HEK293 (cell line): ENCODE results near the gene SLC4A1AP.

Source experiments
- KLF1 ChIP-seq: fragments of 450-650 bp; formaldehyde crosslinking; IDR thresholded peaks from 2 replicates; pipeline ENCODE4 v1.5.1; 2016; ENCODE audit warnings: missing biosample characterization, missing genetic modification characterization
- KLF8 ChIP-seq: fragments of 450-650 bp; formaldehyde crosslinking; IDR thresholded peaks from 2 replicates; pipeline ENCODE4 v1.5.1; 2016; ENCODE audit warnings: missing biosample characterization, missing genetic modification characterization
- OVOL3 ChIP-seq: fragments of 450-650 bp; formaldehyde crosslinking; IDR thresholded peaks from 2 replicates; pipeline ENCODE4 v1.5.1; 2016; ENCODE audit warnings: missing biosample characterization, missing genetic modification characterization
- TRIM28 ChIP-seq: IDR thresholded peaks from 2 replicates; pipeline ENCODE4 v1.6.1; 2011; ENCODE audit warnings: low read length, control low read depth, borderline replicate concordance
- YY1 ChIP-seq: fragments of 450-650 bp; formaldehyde crosslinking; IDR thresholded peaks from 2 replicates; pipeline ENCODE4 v1.5.1; 2018; ENCODE audit warnings: missing biosample characterization, missing genetic modification characterization
- ZBTB6 ChIP-seq: fragments of 450-650 bp; formaldehyde crosslinking; IDR thresholded peaks from 2 replicates; pipeline ENCODE4 v1.5.1; 2017; ENCODE audit warnings: missing biosample characterization, missing genetic modification characterization
- ZFHX2 ChIP-seq: fragments of 450-650 bp; formaldehyde crosslinking; conservative IDR thresholded peaks from 2 replicates; pipeline ENCODE4 v1.5.1; 2016; ENCODE audit warnings: missing biosample characterization, missing genetic modification characterization
- ZNF132 ChIP-seq: fragments of 450-650 bp; formaldehyde crosslinking; IDR thresholded peaks from 2 replicates; pipeline ENCODE4 v1.5.1; 2017; ENCODE audit warnings: missing biosample characterization, missing genetic modification characterization, borderline replicate concordance
- ZNF214 ChIP-seq: fragments of 450-650 bp; formaldehyde crosslinking; IDR thresholded peaks from 2 replicates; pipeline ENCODE4 v1.5.1; 2017; ENCODE audit warnings: missing biosample characterization, mild to moderate bottlenecking, missing genetic modification characterization, borderline replicate concordance
- ZNF223 ChIP-seq: fragments of 450-650 bp; formaldehyde crosslinking; IDR thresholded peaks from 2 replicates; pipeline ENCODE4 v1.5.1; 2016; ENCODE audit warnings: missing biosample characterization, missing genetic modification characterization
- ZNF239 ChIP-seq: fragments of 450-650 bp; formaldehyde crosslinking; IDR thresholded peaks from 2 replicates; pipeline ENCODE4 v1.5.1; 2016; ENCODE audit warnings: missing biosample characterization, missing genetic modification characterization
- ZNF302 ChIP-seq: fragments of 450-650 bp; formaldehyde crosslinking; IDR thresholded peaks from 2 replicates; pipeline ENCODE4 v1.5.1; 2016; ENCODE audit warnings: missing biosample characterization, missing genetic modification characterization, low read depth
- ZNF324 ChIP-seq: fragments of 450-650 bp; formaldehyde crosslinking; IDR thresholded peaks from 2 replicates; pipeline ENCODE4 v1.5.1; 2016; ENCODE audit warnings: missing biosample characterization, missing genetic modification characterization
- ZNF341 ChIP-seq: fragments of 450-650 bp; formaldehyde crosslinking; IDR thresholded peaks from 2 replicates; pipeline ENCODE4; 2016; ENCODE audit warnings: low read depth, missing biosample characterization, missing genetic modification characterization
- ZNF423 ChIP-seq: fragments of 450-650 bp; formaldehyde crosslinking; IDR thresholded peaks from 2 replicates; pipeline ENCODE4 v1.5.1; 2016; ENCODE audit warnings: missing biosample characterization, missing genetic modification characterization
- ZNF513 ChIP-seq: fragments of 450-650 bp; IDR thresholded peaks from 2 replicates; pipeline ENCODE4 v1.5.1; 2018; ENCODE audit warnings: missing biosample characterization, missing genetic modification characterization
- ZNF549 ChIP-seq: fragments of 450-650 bp; IDR thresholded peaks from 2 replicates; pipeline ENCODE4 v1.5.1; 2018; ENCODE audit warnings: missing biosample characterization, missing genetic modification characterization, mild to moderate bottlenecking, inconsistent platforms, moderate library complexity
- ZNF561 ChIP-seq: fragments of 450-650 bp; IDR thresholded peaks from 2 replicates; pipeline ENCODE4 v1.5.1; 2018; ENCODE audit warnings: missing biosample characterization, missing genetic modification characterization, borderline replicate concordance
- ZNF585B ChIP-seq: fragments of 450-650 bp; formaldehyde crosslinking; IDR thresholded peaks from 2 replicates; pipeline ENCODE4 v1.5.1; 2016; ENCODE audit warnings: missing biosample characterization, missing genetic modification characterization
- ZNF610 ChIP-seq: fragments of 450-650 bp; formaldehyde crosslinking; IDR thresholded peaks from 2 replicates; pipeline ENCODE4 v1.5.1; 2016; ENCODE audit warnings: missing biosample characterization, missing genetic modification characterization, borderline replicate concordance
- TF ChIP-seq, protein P1 (sequence below): fragments of 450-650 bp; formaldehyde crosslinking; conservative IDR thresholded peaks from 2 replicates; pipeline ENCODE4 v1.5.1; 2016; ENCODE audit warnings: low read depth, missing biosample characterization, missing genetic modification characterization
- TF ChIP-seq, protein P2 (sequence below): fragments of 450-650 bp; formaldehyde crosslinking; IDR thresholded peaks from 2 replicates; pipeline ENCODE4 v1.5.0; 2017; ENCODE audit warnings: missing biosample characterization, missing genetic modification characterization, borderline replicate concordance
- TF ChIP-seq, protein P3 (sequence below): fragments of 450-650 bp; formaldehyde crosslinking; IDR thresholded peaks from 2 replicates; pipeline ENCODE4 v1.5.1; 2016; ENCODE audit warnings: missing biosample characterization, missing genetic modification characterization
- TF ChIP-seq, protein P4 (sequence below): fragments of 450-650 bp; formaldehyde crosslinking; IDR thresholded peaks from 2 replicates; pipeline ENCODE4 v1.5.1; 2017; ENCODE audit warnings: missing biosample characterization, missing genetic modification characterization

The SLC4A1AP gene

DNA sequence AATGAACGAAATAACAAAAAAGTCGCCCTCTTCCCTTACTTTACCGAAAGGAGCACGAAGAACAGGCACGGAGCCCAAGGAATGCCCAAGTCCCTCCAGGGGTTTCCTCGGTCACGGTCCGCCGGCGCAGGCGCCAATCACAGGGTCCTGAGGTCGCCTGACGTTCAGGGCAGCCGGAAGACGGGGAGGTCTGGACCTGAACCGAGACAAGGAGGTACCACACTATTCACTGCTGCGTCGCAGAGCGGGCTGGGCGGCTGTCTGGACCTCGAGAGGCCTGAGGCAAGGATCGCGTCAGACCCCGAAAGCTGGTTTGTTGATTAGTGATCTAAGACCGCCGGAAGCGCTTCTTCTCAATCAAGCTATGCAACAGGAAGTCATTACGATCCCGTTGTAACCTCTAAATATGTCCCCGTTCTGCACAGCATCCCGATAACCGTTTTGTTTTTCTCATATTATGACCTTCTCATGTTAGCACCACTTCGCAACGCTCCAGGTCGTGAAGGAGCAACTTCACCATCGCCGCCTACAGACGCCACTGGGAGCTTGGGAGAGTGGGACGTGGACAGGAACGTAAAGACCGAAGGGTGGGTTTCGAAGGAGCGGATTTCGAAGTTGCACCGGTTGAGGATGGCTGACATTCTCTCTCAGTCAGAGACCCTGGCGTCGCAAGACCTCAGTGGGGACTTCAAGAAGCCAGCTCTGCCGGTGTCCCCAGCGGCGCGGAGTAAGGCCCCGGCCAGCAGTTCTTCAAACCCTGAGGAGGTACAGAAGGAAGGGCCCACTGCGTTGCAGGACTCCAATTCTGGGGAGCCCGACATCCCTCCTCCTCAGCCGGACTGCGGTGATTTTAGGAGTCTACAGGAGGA lies at the start of gene SLC4A1AP, which contains the start of gene SUPT7L (continued):
- TF ChIP-seq, protein P1, sequence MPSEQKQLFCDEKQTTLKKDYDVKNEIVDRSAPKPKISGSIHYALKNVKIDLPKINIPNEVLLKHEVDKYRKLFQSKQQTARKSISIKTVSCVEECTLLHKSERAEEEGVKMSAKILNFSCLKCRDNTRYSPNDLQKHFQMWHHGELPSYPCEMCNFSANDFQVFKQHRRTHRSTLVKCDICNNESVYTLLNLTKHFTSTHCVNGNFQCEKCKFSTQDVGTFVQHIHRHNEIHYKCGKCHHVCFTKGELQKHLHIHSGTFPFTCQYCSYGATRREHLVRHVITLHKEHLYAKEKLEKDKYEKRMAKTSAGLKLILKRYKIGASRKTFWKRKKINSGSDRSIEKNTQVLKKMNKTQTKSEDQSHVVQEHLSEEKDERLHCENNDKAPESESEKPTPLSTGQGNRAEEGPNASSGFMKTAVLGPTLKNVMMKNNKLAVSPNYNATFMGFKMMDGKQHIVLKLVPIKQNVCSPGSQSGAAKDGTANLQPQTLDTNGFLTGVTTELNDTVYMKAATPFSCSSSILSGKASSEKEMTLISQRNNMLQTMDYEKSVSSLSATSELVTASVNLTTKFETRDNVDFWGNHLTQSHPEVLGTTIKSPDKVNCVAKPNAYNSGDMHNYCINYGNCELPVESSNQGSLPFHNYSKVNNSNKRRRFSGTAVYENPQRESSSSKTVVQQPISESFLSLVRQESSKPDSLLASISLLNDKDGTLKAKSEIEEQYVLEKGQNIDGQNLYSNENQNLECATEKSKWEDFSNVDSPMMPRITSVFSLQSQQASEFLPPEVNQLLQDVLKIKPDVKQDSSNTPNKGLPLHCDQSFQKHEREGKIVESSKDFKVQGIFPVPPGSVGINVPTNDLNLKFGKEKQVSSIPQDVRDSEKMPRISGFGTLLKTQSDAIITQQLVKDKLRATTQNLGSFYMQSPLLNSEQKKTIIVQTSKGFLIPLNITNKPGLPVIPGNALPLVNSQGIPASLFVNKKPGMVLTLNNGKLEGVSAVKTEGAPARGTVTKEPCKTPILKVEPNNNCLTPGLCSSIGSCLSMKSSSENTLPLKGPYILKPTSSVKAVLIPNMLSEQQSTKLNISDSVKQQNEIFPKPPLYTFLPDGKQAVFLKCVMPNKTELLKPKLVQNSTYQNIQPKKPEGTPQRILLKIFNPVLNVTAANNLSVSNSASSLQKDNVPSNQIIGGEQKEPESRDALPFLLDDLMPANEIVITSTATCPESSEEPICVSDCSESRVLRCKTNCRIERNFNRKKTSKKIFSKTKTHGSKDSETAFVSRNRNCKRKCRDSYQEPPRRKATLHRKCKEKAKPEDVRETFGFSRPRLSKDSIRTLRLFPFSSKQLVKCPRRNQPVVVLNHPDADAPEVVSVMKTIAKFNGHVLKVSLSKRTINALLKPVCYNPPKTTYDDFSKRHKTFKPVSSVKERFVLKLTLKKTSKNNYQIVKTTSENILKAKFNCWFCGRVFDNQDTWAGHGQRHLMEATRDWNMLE = peak; percentile 94
- TF ChIP-seq ZNF223 (tag by site-specific recombination) (0 out of 2 replicates have a peak, but pooled peaks have one; percentile 44), YY1 (peak; percentile 98), TRIM28 (peak; percentile 88), ZFHX2 (tag by site-specific recombination) (peak; percentile 26; the same call in 1 of the 2 replicates), ZNF132 (tag by site-specific recombination) (no peak), KLF1 (tag by site-specific recombination) (peak; percentile 40; the same call in 1 of the 2 replicates), ZNF239 (no peak), KLF8 (tag by site-specific recombination) (peak; percentile 85), ZNF585B (tag by site-specific recombination) (no peak; the same call in 1 of the 2 replicates), ZNF324 (tag by site-specific recombination) (peak; percentile 98), ZBTB6 (tag by site-specific recombination) (peak; percentile 17; the same call in 1 of the 2 replicates), ZNF549 (tag by site-specific recombination) (no peak), ZNF302 (0 out of 2 replicates have a peak, but pooled peaks have one; percentile 49), ZNF561 (tag by site-specific recombination) (peak; percentile 90), ZNF341 (tag by site-specific recombination) (no peak), ZNF214 (tag by site-specific recombination) (no peak), ZNF423 (tag by site-specific recombination) (no peak), OVOL3 (tag by site-specific recombination) (peak; percentile 74; the same call in 1 of the 2 replicates), ZNF513 (tag by site-specific recombination) (0 out of 2 replicates have a peak, but pooled peaks have one; percentile 44), ZNF610 (tag by site-specific recombination) (peak; percentile 86)
- TF ChIP-seq, protein P2, sequence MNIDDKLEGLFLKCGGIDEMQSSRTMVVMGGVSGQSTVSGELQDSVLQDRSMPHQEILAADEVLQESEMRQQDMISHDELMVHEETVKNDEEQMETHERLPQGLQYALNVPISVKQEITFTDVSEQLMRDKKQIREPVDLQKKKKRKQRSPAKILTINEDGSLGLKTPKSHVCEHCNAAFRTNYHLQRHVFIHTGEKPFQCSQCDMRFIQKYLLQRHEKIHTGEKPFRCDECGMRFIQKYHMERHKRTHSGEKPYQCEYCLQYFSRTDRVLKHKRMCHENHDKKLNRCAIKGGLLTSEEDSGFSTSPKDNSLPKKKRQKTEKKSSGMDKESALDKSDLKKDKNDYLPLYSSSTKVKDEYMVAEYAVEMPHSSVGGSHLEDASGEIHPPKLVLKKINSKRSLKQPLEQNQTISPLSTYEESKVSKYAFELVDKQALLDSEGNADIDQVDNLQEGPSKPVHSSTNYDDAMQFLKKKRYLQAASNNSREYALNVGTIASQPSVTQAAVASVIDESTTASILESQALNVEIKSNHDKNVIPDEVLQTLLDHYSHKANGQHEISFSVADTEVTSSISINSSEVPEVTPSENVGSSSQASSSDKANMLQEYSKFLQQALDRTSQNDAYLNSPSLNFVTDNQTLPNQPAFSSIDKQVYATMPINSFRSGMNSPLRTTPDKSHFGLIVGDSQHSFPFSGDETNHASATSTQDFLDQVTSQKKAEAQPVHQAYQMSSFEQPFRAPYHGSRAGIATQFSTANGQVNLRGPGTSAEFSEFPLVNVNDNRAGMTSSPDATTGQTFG = 0 out of 2 replicates have a peak, but pooled peaks have one; percentile 74
- TF ChIP-seq, protein P3, sequence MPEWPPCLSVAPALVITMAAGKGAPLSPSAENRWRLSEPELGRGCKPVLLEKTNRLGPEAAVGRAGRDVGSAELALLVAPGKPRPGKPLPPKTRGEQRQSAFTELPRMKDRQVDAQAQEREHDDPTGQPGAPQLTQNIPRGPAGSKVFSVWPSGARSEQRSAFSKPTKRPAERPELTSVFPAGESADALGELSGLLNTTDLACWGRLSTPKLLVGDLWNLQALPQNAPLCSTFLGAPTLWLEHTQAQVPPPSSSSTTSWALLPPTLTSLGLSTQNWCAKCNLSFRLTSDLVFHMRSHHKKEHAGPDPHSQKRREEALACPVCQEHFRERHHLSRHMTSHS (tag by site-specific recombination) = 0 out of 2 replicates have a peak, but pooled peaks have one; percentile 37
- TF ChIP-seq, protein P4, sequence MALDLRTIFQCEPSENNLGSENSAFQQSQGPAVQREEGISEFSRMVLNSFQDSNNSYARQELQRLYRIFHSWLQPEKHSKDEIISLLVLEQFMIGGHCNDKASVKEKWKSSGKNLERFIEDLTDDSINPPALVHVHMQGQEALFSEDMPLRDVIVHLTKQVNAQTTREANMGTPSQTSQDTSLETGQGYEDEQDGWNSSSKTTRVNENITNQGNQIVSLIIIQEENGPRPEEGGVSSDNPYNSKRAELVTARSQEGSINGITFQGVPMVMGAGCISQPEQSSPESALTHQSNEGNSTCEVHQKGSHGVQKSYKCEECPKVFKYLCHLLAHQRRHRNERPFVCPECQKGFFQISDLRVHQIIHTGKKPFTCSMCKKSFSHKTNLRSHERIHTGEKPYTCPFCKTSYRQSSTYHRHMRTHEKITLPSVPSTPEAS (tag by site-specific recombination) = peak; percentile 79
